ENCODE measurements around the gene AKAP7. TPM values are rescaled to one million over a fixed set of nuclear protein-coding genes. Genes with fewer than 3 reads are reported as not detected.

Gene AKAP7
- total RNA-seq, 1 donor from 2014 or later: 10.9 TPM

GRCh38 chr6:131156411-131156810 lies 21.1 kb downstream of the AKAP7 start:
- H3K36me3 ChIP-seq: no peaks in the 10 kb centered on the region
- TF ChIP-seq, protein P1, sequence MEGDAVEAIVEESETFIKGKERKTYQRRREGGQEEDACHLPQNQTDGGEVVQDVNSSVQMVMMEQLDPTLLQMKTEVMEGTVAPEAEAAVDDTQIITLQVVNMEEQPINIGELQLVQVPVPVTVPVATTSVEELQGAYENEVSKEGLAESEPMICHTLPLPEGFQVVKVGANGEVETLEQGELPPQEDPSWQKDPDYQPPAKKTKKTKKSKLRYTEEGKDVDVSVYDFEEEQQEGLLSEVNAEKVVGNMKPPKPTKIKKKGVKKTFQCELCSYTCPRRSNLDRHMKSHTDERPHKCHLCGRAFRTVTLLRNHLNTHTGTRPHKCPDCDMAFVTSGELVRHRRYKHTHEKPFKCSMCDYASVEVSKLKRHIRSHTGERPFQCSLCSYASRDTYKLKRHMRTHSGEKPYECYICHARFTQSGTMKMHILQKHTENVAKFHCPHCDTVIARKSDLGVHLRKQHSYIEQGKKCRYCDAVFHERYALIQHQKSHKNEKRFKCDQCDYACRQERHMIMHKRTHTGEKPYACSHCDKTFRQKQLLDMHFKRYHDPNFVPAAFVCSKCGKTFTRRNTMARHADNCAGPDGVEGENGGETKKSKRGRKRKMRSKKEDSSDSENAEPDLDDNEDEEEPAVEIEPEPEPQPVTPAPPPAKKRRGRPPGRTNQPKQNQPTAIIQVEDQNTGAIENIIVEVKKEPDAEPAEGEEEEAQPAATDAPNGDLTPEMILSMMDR (IDR thresholded peaks at IDR 0.05; ENCODE audit: borderline replicate concordance): no peak
- H3K27ac ChIP-seq (replicated peaks): no peak overlapping the region
- no peak for DNase-seq
- H3K4me1 ChIP-seq: peaks cover 9% of the 10 kb centered on the region
- no peaks in the 10 kb centered on the region for H3K9me3 ChIP-seq (replicated peaks)
- intact Hi-C loops (cut with micrococcal nuclease): no loop called here
- H3K27me3 ChIP-seq (ENCODE audit: low read depth): no peaks in the 10 kb centered on the region
- no peak overlapping the region for H3K4me3 ChIP-seq

- no peaks in the 10 kb centered on the region for H3K9me3 ChIP-seq (replicated peaks)
- no peaks in the 10 kb centered on the region for H3K27me3 ChIP-seq (ENCODE audit: low read depth)
- no peaks in the 10 kb centered on the region for H3K36me3 ChIP-seq
- TF ChIP-seq, protein P1 (IDR thresholded peaks at IDR 0.05; ENCODE audit: borderline replicate concordance): no peak
- no peak overlapping the region for H3K27ac ChIP-seq (replicated peaks)
- H3K4me3 ChIP-seq: no peak overlapping the region
- intact Hi-C loops (cut with micrococcal nuclease): no loop called here
- no peak for DNase-seq
- peaks cover 9% of the 10 kb centered on the region for H3K4me1 ChIP-seq
These were observed 24.3 kb downstream of the AKAP7 start for GRCh38 chr6:131159578-131159977.

DNA sequence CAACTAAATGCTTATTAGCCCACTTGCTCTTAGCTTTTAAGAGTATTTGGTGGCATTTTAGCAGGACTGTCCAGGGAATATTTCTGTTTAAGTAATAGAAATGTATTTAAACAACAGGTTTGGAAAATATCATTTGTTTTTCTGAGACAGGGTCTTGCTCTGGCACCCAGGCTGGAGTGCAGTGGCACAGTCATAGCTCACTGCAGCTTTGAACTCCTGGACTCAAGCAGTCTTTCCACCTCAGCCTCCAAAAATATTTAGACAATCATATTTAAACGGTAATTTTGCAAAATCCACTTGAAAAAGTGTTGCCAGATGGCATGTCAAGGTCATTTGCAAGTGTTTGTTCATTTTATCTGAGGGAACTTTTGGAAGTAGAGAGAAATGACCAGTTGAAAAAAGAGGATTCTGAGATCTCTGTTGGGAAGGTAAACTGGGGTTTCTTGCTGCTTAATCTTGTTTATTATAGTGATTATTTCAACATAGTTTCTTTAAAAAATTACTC lies 25.0 kb downstream of the AKAP7 start:
- TF ChIP-seq, protein P1 (IDR thresholded peaks at IDR 0.05; ENCODE audit: borderline replicate concordance): no peak
- intact Hi-C loops (cut with micrococcal nuclease): no loop called here
- no peak overlapping the region for H3K27ac ChIP-seq (replicated peaks)

GRCh38 chr6:131161987-131162386 lies 26.7 kb downstream of the AKAP7 start:
- TF ChIP-seq, protein P1 (IDR thresholded peaks at IDR 0.05; ENCODE audit: borderline replicate concordance): no peak
- Histone ChIP-seq H3K27ac (replicated peaks) (no peak overlapping the region), H3K9me3 (replicated peaks) (no peaks in the 10 kb centered on the region), H3K4me3 (no peak overlapping the region), H3K4me1 (peaks cover 9% of the 10 kb centered on the region), H3K36me3 (no peaks in the 10 kb centered on the region), H3K27me3 (ENCODE audit: low read depth) (no peaks in the 10 kb centered on the region)
- DNase-seq: no peak
- intact Hi-C loops (cut with micrococcal nuclease): no loop called here

More for the DNA sequence above, 25.0 kb downstream of the AKAP7 start:
- Histone ChIP-seq H3K27me3 (ENCODE audit: low read depth) (no peaks in the 10 kb centered on the region), H3K4me1 (peaks cover 9% of the 10 kb centered on the region), H3K4me3 (no peak overlapping the region), H3K9me3 (replicated peaks) (no peaks in the 10 kb centered on the region), H3K36me3 (no peaks in the 10 kb centered on the region)
- DNase-seq: no peak

GRCh38 chr6:131163886-131164285 lies 28.6 kb downstream of the AKAP7 start:
- Histone ChIP-seq H3K27ac (replicated peaks) (peak overlapping the region; percentile 28), H3K27me3 (ENCODE audit: low read depth) (no peaks in the 10 kb centered on the region), H3K9me3 (replicated peaks) (no peaks in the 10 kb centered on the region), H3K4me1 (peaks cover 9% of the 10 kb centered on the region), H3K36me3 (no peaks in the 10 kb centered on the region), H3K4me3 (no peak overlapping the region)
- TF ChIP-seq, protein P1 (IDR thresholded peaks at IDR 0.05; ENCODE audit: borderline replicate concordance): no peak
- no peak for DNase-seq
- intact Hi-C loops (cut with micrococcal nuclease): no loop called here

Data from left ventricle myocardium inferior (tissue), 1 donor.